HG02884 (cell line): ENCODE data around the gene FAM117B.
"Not testable (repeated sequence)": the region's sequence is repeated elsewhere in the genome, so short reads cannot be mapped to it uniquely, and the experiment has no call there.

Source experiments
- ATAC-seq: cut with Tn5 transposase; IDR thresholded peaks from one replicate; pipeline ENCODE4 v1.9.1; 2021; ENCODE audit warnings: mild to moderate bottlenecking, moderate library complexity; ENCODE audit not compliant: unreplicated experiment

FAM117B gene

DNA sequence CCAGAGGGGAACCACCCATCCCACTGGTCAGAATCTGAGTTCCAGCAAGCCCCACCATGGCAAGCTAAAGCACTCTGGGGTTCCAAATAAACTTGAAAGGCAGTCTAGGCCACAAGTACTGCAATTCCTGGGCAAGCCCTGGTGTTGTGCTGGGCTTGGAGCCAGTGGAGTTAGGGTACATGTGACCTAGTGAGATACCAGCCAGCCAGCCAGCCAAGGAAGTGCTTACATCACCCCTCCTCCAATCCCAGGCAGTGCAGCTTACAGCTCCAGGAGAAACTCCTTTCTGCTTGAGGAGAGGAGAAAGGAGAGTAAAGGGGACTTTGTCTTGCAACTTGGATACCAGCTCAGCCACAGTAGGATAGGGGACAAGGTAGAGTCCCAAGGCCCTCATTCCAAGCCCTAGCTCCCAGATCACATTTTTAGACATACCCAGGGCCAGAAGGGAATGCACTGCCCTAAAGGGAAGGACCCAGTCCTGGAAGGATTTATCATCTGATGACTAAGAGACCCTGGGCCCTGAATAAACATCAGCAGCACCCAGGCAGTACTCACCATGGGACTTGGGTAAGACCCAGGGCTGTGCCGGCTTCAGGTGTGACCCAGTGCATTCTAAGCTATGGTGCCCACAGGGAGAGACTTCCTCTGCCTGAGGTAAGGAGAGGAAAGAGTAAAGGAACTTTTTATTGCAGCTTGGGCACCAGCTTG, 172.8 kb downstream of the FAM117B start:
- ATAC-seq = not testable (repeated sequence)

DNA sequence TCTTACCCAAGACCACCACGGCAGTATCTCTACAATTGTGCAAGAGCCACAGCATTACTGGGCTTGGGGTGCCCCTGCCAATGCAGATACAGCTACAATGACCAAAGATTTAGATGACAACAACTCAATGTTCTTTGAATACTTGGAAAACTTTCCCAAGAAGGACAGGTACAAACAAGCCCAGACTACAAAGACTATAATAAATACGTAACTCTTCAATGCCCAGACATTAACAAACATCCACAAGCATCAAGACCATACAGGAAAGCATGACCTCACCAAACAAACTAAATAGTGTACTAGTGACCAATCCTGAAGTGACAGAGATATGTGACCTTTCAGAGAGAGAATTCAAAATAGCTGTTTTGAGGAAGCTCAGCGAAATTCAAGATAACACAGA, 174.0 kb downstream of the FAM117B start:
- ATAC-seq = no peak

DNA sequence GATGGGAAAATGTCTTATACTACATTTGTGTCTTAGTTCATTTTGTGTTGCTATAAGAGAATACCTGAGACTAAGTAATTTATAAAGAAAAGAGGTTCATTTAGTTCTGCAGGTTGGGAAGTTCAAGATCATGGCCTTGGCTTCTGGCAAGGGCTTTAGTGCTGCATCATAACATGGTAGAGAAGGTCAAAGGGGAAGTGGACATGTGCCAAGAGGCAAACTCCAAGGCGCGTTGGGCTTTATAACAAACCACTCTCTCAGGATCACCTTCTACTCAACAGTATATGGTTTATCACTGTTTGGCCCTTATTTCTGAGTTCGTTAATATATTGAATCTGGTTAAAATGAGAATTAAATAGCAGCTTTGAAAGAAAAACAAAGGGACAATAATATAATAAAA, 178.6 kb downstream of the FAM117B start:
- no peak for ATAC-seq

DNA sequence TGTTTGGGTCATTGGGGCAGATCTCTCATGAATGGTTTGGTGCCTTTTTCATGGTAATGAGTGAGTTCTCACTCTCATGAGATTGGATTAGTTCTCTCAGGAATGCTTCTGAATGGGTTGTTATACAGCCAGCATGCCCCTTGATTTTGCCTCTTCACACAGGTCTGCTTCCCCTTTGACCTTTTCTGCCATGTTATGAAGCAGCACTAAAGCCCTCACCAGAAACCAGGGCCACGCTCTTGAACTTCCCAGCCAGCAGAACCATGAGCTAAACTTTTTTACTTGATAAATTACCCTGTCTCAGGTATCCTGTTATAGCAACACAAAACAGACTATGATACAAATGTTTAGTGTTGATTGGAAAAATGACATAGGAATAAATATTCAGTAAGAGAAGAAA, 179.5 kb downstream of the FAM117B start:
- no peak for ATAC-seq

DNA sequence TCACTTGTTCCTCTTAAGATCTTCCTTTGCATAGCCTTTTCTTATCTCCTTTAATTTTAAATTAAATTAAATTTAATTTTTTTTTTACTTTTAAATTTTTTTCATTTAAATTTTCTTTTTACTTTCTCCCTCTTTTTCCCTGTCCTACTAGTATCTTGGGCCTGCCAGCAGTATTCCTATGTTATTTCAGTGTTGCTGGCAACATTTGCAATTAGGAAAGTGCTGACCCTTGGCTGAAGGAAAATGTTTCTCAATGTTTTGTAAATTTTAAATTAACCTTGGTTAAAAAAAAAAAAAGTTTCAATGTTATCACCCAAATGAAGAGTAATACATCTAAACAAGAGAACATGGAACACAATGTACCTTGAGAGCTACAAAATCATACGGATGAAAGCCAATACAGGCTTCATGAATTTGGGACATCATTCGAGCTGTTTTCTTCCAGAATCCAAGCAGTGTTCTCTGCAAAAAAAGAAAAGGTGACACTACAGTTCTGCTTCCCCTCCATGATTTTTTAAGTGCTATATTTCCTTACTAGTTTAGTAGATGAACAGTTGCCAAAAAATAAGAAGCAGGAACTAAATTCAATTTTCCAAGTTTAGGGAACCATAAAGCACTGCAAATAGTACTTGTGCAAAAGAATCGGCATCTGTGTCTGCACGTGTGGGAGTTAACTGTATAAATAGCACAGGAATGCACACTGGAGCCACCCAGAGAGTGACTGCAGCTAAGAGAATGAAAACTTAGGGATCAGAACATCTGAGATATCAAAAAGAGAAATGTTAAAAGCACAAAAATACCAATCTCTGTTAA, 181.0 kb downstream of the FAM117B start:
- no peak for ATAC-seq

DNA sequence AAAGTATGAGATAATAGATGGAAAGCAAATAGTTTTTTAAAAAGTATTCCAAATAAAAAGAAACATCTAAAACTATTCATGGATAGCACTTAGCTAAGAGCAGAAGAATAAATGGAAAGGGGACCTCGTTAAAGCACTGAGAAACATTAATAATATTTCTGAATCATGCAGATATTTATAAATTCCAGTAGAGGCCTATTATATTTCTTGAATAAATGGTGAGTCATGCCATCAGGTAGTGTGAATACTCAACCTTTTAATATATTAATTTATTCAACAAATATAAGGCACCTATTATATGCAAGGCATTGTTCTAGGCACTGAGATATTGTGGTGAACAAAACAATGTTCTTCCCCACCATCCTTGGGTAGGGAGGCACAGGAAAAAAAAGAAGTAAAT, 183.0 kb downstream of the FAM117B start:
- ATAC-seq = no peak

DNA sequence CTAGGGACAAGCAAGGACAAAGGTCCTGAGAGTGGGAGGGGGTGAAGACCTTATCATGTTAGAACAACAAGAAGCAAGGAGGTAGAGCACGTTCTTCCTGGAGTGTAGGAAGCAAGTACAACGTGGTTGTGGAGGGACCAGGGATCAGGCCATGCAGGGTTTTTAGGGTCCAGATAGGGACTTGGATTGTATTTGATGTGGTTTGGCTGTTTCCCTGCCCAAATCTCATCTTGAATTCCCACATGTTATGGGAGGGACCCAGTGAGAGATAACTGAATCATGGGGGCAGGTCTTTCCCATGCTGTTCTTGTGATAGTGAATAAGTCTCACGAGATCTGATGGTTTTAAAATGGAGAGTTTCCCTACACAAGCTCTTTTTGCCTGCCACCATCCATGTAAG, 183.6 kb downstream of the FAM117B start:
- ATAC-seq = no peak
